H9 (cell line): ENCODE results near the gene SLC43A1. TPM values are rescaled to one million over a fixed set of nuclear protein-coding genes. Genes with fewer than 3 reads are reported as not detected.
A peak's percentile ranks its signal among the peaks of the same experiment; 100 is the strongest.

ENCODE experiments used
- DNase-seq: peaks from one replicate; pipeline ENCODE4 v3.0.0-alpha.2; 2017
- H2AFZ ChIP-seq: one replicate; pipeline ENCODE4 v1.6.1; 2013; ENCODE audit warnings: mild to moderate bottlenecking, low read length, control low read depth, moderate library complexity
- H2AK5ac ChIP-seq: 2 replicates; pipeline ENCODE4 v1.6.1; 2013; ENCODE audit warnings: low read length, control low read depth, mixed read lengths; ENCODE audit not compliant: insufficient read length
- H2BK120ac ChIP-seq: one replicate; pipeline ENCODE4 v1.6.1; 2013; ENCODE audit warnings: low read depth, mild to moderate bottlenecking, low read length, control low read depth, inconsistent platforms; ENCODE audit not compliant: poor library complexity, severe bottlenecking
- H2BK12ac ChIP-seq: 2 replicates; pipeline ENCODE4 v1.6.1; 2013; ENCODE audit warnings: low read length, control low read depth, mixed read lengths, low read depth; ENCODE audit not compliant: insufficient read length
- H2BK15ac ChIP-seq: 2 replicates; pipeline ENCODE4 v1.6.1; 2013; ENCODE audit warnings: low read depth, low read length, control low read depth
- H2BK20ac ChIP-seq: one replicate; pipeline ENCODE4 v1.6.1; 2013; ENCODE audit warnings: low read depth, mild to moderate bottlenecking, low read length, control low read depth, inconsistent platforms; ENCODE audit not compliant: poor library complexity, severe bottlenecking
- H2BK5ac ChIP-seq: 2 replicates; pipeline ENCODE4 v1.6.1; 2013; ENCODE audit warnings: low read length, control low read depth, mixed read lengths; ENCODE audit not compliant: insufficient read length
- H3K14ac ChIP-seq: 2 replicates; pipeline ENCODE4 v1.6.1; 2013; ENCODE audit warnings: low read length, control low read depth; ENCODE audit not compliant: insufficient read depth
- H3K18ac ChIP-seq: 2 replicates; pipeline ENCODE4 v1.6.1; 2013; ENCODE audit warnings: low read depth, mild to moderate bottlenecking, mixed read lengths, low read length, control low read depth; ENCODE audit not compliant: insufficient read length
- H3K23ac ChIP-seq: 2 replicates; pipeline ENCODE4 v1.6.1; 2013; ENCODE audit warnings: low read length, control low read depth, mixed read lengths, low read depth; ENCODE audit not compliant: insufficient read length
- H3K23me2 ChIP-seq: 2 replicates; pipeline ENCODE4 v1.6.1; 2013; ENCODE audit warnings: low read depth, mild to moderate bottlenecking, mixed read lengths, low read length, control low read depth; ENCODE audit not compliant: insufficient read length, poor library complexity, severe bottlenecking
- H3K27ac ChIP-seq: 2 replicates; pipeline ENCODE4 v1.5.1; 2013; ENCODE audit warnings: low read length, control low read depth, mixed read lengths, low read depth; ENCODE audit not compliant: insufficient read length
- H3K27me3 ChIP-seq: 2 replicates; pipeline ENCODE4 v1.6.1; 2013; ENCODE audit warnings: low read length, control low read depth, inconsistent platforms; ENCODE audit not compliant: insufficient read depth
- H3K4ac ChIP-seq: 2 replicates; pipeline ENCODE4 v1.6.1; 2013; ENCODE audit warnings: low read depth, mild to moderate bottlenecking, control low read depth, inconsistent platforms, low read length, moderate library complexity
- H3K4me1 ChIP-seq: 2 replicates; pipeline ENCODE4 v1.6.1; 2013; ENCODE audit warnings: low read length, control low read depth, inconsistent platforms; ENCODE audit not compliant: insufficient read depth
- H3K4me2 ChIP-seq: 2 replicates; pipeline ENCODE4 v1.6.1; 2013; ENCODE audit warnings: low read length, control low read depth, mixed read lengths; ENCODE audit not compliant: insufficient read length, insufficient read depth
- H3K56ac ChIP-seq: 2 replicates; pipeline ENCODE4 v1.6.1; 2013; ENCODE audit warnings: low read depth, mild to moderate bottlenecking, mixed read lengths, low read length, control low read depth; ENCODE audit not compliant: insufficient read length
- H3K79me1 ChIP-seq: 2 replicates; pipeline ENCODE4 v1.6.1; 2013; ENCODE audit warnings: low read depth, mild to moderate bottlenecking, moderate library complexity, low read length, control low read depth, inconsistent platforms; ENCODE audit not compliant: insufficient read depth, poor library complexity, severe bottlenecking
- H3K79me2 ChIP-seq: 2 replicates; pipeline ENCODE4 v1.6.1; 2013; ENCODE audit warnings: low read length, control low read depth, inconsistent platforms; ENCODE audit not compliant: insufficient read depth
- H3K9ac ChIP-seq: 2 replicates; pipeline ENCODE4 v1.6.1; 2013; ENCODE audit warnings: low read length, control low read depth, mixed read lengths; ENCODE audit not compliant: insufficient read length; ENCODE audit errors: extremely low read depth
- H3K9me3 ChIP-seq: one replicate; pipeline ENCODE4 v1.6.1; 2013; ENCODE audit warnings: low read depth, low read length, inconsistent platforms; ENCODE audit not compliant: control insufficient read depth
- H3T11ph ChIP-seq: one replicate; pipeline ENCODE4 v1.6.1; 2013; ENCODE audit warnings: mild to moderate bottlenecking, low read length, control low read depth, inconsistent platforms
- H4K20me1 ChIP-seq: one replicate; pipeline ENCODE4 v1.6.1; 2013; ENCODE audit not compliant: control insufficient read depth, insufficient read length, insufficient read depth
- H4K5ac ChIP-seq: 2 replicates; pipeline ENCODE4 v1.6.1; 2013; ENCODE audit warnings: low read depth, mild to moderate bottlenecking, mixed read lengths, low read length, control low read depth; ENCODE audit not compliant: insufficient read length
- H4K8ac ChIP-seq: replicated peaks from 2 replicates; pipeline ENCODE4 v1.6.1; 2013; ENCODE audit warnings: low read length, control low read depth, mixed read lengths, low read depth; ENCODE audit not compliant: insufficient read length
- H4K91ac ChIP-seq: 2 replicates; pipeline ENCODE4 v1.6.1; 2013; ENCODE audit warnings: low read depth, mild to moderate bottlenecking, moderate library complexity, mixed read lengths, low read length, control low read depth; ENCODE audit not compliant: insufficient read length
- H3K27ac Mint-ChIP-seq, 3 experiments: 2 replicates in 2 of 3; 3 replicates in 1 of 3; pipeline ENCODE4 v1.8.0; 2020 to 2021; ENCODE audit warnings: mixed read lengths in 3 of 3, mild to moderate bottlenecking in 1 of 3, moderate library complexity in 1 of 3
- H3K27me3 Mint-ChIP-seq: 2 replicates; pipeline ENCODE4 v1.8.0; 2021; ENCODE audit warnings: low read depth, mild to moderate bottlenecking, moderate library complexity, mixed read lengths
- H3K36me3 Mint-ChIP-seq, 3 experiments: 2 replicates in 2 of 3; 3 replicates in 1 of 3; pipeline ENCODE4 v1.8.0; 2020 to 2021; ENCODE audit warnings: low read depth in 3 of 3, mixed read lengths in 3 of 3; ENCODE audit not compliant: insufficient read depth in 1 of 3
- H3K4me1 Mint-ChIP-seq, 2 experiments: 2 replicates each; pipeline ENCODE4 v1.8.0; 2020; ENCODE audit warnings: mixed read lengths in 2 of 2
- H3K4me3 Mint-ChIP-seq, 2 experiments: 2 replicates in 1 of 2; 3 replicates in 1 of 2; pipeline ENCODE4 v1.8.0; 2020 to 2021; ENCODE audit warnings: mild to moderate bottlenecking in 2 of 2, mixed read lengths in 2 of 2, moderate library complexity in 1 of 2
- H3K9me3 Mint-ChIP-seq, 2 experiments: 2 replicates in 1 of 2; 3 replicates in 1 of 2; pipeline ENCODE4 v1.8.0; 2020; ENCODE audit warnings: mild to moderate bottlenecking in 2 of 2, mixed read lengths in 2 of 2, moderate library complexity in 1 of 2
- CTCF ChIP-seq: fragments of 200-600 bp; sonication (generic); conservative IDR thresholded peaks from 3 replicates; pipeline ENCODE4 v1.8.0; 2021; ENCODE audit warnings: antibody characterized with exemption, mild to moderate bottlenecking
- WGBS: extraction: QIAGEN DNeasy Blood & Tissue Kit; methylation state at CpG from one replicate; pipeline ENCODE4 v1.1.7; 2013; ENCODE audit warnings: missing lambda C conversion rate, low lambda C conversion rate, mixed read lengths; ENCODE audit not compliant: insufficient read length; ENCODE audit errors: extremely low coverage; 5-methylcytosine and 5-hydroxymethylcytosine counted together
- total RNA-seq: library from RNA; stranded (reverse); gene quantifications from 2 replicates; pipeline ENCODE4 v1.2.1, GENCODE V29; 2021

Gene SLC43A1
- total RNA-seq, 1 experiment from 2014 or later = 17.0 TPM

GRCh38 chr11:57543593-57543992 lies 28.1 kb upstream of the SLC43A1 start:
- Mint-ChIP-seq H3K27ac (peak overlapping the region in 1 of 3 experiments; percentile 60; a peak in 2 of 7 replicates), H3K4me1 (peaks cover 21 to 38% of the 10 kb centered on the region in 2 experiments), H3K36me3 (peaks cover 0 to 3% (median 0%) of the 10 kb centered on the region in 3 experiments; a peak in 2 of 7 replicates), H3K4me3 (no peak overlapping the region; a peak in 1 of 5 replicates), H3K27me3 (peaks cover 33% of the 10 kb centered on the region), H3K9me3 (no peaks in the 10 kb centered on the region)
- no peak overlapping the region for H4K91ac ChIP-seq
- H3K18ac ChIP-seq = no peak overlapping the region
- H3K56ac ChIP-seq = no peak overlapping the region
- H4K5ac ChIP-seq = no peak overlapping the region
- no peak overlapping the region for H2BK5ac ChIP-seq
- H3K9ac ChIP-seq = no peak overlapping the region
- H3K79me2 ChIP-seq = no peaks in the 10 kb centered on the region
- no peak for TF ChIP-seq CTCF
- no peaks in the 10 kb centered on the region for H3K9me3 ChIP-seq
- no peak overlapping the region for H3K27ac ChIP-seq
- H4K20me1 ChIP-seq = no peaks in the 10 kb centered on the region
- no peak overlapping the region for H3K4me2 ChIP-seq
- no peak overlapping the region for H2BK12ac ChIP-seq
- DNase-seq = peak; percentile 54
- WGBS = no CpG with 5 or more reads among the region's 6 CpGs
- H3K27me3 ChIP-seq = no peaks in the 10 kb centered on the region
- H2BK15ac ChIP-seq = no peak overlapping the region
- no peak overlapping the region for H2BK20ac ChIP-seq
- no peak overlapping the region for H3K23ac ChIP-seq
- H3K4me1 ChIP-seq = peaks cover 4% of the 10 kb centered on the region; the same call in 1 of the 2 replicates
- H3T11ph ChIP-seq = no peak overlapping the region
- no peak overlapping the region for H3K4ac ChIP-seq
- H3K79me1 ChIP-seq = no peaks in the 10 kb centered on the region
- no peak overlapping the region for H2AK5ac ChIP-seq
- no peak overlapping the region for H2BK120ac ChIP-seq
- H4K8ac ChIP-seq = no peak overlapping the region
- H3K14ac ChIP-seq = no peak overlapping the region
- no peaks in the 10 kb centered on the region for H3K23me2 ChIP-seq
- H2AFZ ChIP-seq = no peak overlapping the region
